ENCODE data around the gene MRPS26. TPM values are rescaled to one million over a fixed set of nuclear protein-coding genes. Genes with fewer than 3 reads are reported as not detected.

The MRPS26 gene
- total and polyA plus RNA-seq, 10 of the 15 experiments (the other 5 are each of a cell fraction or from before 2014, with no cell fraction given): 3.9 to 95.3 (median 46.5) TPM

GRCh38 chr20:3013771-3014170 lies 32.1 kb upstream of the MRPS26 start (continued):
- no peak for TF ChIP-seq WRNIP1 (IDR thresholded peaks at IDR 0.05; ENCODE audit: borderline replicate concordance, low read depth, low read length)
- no peak for TF ChIP-seq YY1 (IDR thresholded peaks at IDR 0.05; ENCODE audit: low read depth, low read length)

DNA sequence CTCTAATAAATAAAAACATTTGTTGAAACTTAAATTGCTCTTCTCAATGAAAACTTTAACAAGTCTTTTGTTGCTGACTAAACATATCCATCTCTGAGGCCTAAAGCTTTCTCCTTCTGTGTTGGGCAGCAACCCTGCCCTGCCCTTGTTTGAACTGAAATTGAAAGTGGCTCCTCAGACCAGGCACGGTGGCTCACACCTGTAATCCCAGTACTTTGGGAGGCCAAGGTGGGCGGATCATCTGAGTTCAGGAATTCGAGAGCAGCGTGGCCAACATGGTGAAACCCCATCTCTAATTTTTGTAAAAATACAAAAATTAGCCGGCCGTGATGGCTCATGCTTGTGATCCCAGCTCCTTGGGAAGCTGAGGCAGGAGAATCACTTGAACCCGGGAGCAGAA lies 31.7 kb upstream of the MRPS26 start:
- DNase-seq (ENCODE audit: low read depth, low spot score) (no peak), FAIRE-seq (no peak), ATAC-seq (no peak)
- in situ Hi-C loops (cut with MboI) (no loop called here), intact Hi-C loops (cut with micrococcal nuclease; ENCODE audit: unreplicated experiment) (no loop called here)
- Histone ChIP-seq H3K4me3 (no peak overlapping the region), H3K4me1 (ENCODE audit: control insufficient read depth, insufficient read depth, low read length) (no peaks in the 10 kb centered on the region), H3K36me3 (ENCODE audit: control insufficient read depth in 2 of 2, insufficient read depth in 2 of 2, low read length in 1 of 2) (peaks cover 0 to 13% of the 10 kb centered on the region in 2 experiments), H3K79me2 (ENCODE audit: control insufficient read depth, insufficient read depth, low read length) (no peaks in the 10 kb centered on the region), H3K9ac (ENCODE audit: control insufficient read depth, insufficient read depth, low read length) (no peak overlapping the region), H3K9me3 (replicated peaks; ENCODE audit: control insufficient read depth, insufficient read depth, low read length) (no peaks in the 10 kb centered on the region), H2AFZ (ENCODE audit: control insufficient read depth, low read depth, low read length) (no peak overlapping the region), H3K27ac (ENCODE audit: control insufficient read depth, insufficient read depth) (no peak overlapping the region), H3K4me2 (ENCODE audit: control insufficient read depth, insufficient read depth) (no peak overlapping the region), H3K27me3 (replicated peaks in 1 of 2; ENCODE audit: control insufficient read depth in 2 of 2, insufficient read depth in 2 of 2, low read length in 1 of 2) (no peaks in the 10 kb centered on the region), H4K20me1 (ENCODE audit: control insufficient read depth, insufficient read depth) (no peaks in the 10 kb centered on the region)
- POLR2A ChIA-PET: interaction anchor here (0.6 kb wide), 1 partner anchor 880 kb away, joined by 4 read pairs; no protein-coding TSS in a partner anchor
- TF ChIP-seq ZNF687 (IDR thresholded peaks at IDR 0.05): no peak
- no peak for TF ChIP-seq YY1 (IDR thresholded peaks at IDR 0.05; ENCODE audit: low read depth, low read length)
- no peak for TF ChIP-seq CBFB (IDR thresholded peaks at IDR 0.05; ENCODE audit: low read depth)
- no peak for TF ChIP-seq ZBTB40 (IDR thresholded peaks at IDR 0.05; ENCODE audit: borderline replicate concordance)
- no peak for TF ChIP-seq DPF2 (IDR thresholded peaks at IDR 0.05)
- TF ChIP-seq ZNF24 (IDR thresholded peaks at IDR 0.05): no peak
- TF ChIP-seq ATF7 (IDR thresholded peaks at IDR 0.05; ENCODE audit: low read depth): no peak
- no peak for TF ChIP-seq BACH1 (IDR thresholded peaks at IDR 0.05; ENCODE audit: borderline replicate concordance)
- no TSS peak for BruUV-seq (replicated peaks)
- SMC1A ChIA-PET (ENCODE audit: uncharacterized antibody, unreplicated experiment): interaction anchor here (0.7 kb wide), 1 partner anchor 52 kb away, joined by 3 read pairs; no protein-coding TSS in a partner anchor
- WGBS (ENCODE audit: insufficient coverage, insufficient replicate concordance, low lambda C conversion rate, missing lambda C conversion rate): 88% methylated on average over 7 of the region's 7 CpGs
- CTCF ChIA-PET: interaction anchor here (1.3 kb wide), 1 partner anchor 13 kb away, joined by 6 read pairs; no protein-coding TSS in a partner anchor
- RAD21 ChIA-PET (ENCODE audit: unreplicated experiment): no interaction called here

Data from GM12878 (cell line).